Measurements from ENCODE around the gene RPLP2. TPM values are rescaled to one million over a fixed set of nuclear protein-coding genes. Genes with fewer than 3 reads are reported as not detected.
A peak's percentile ranks its signal among the peaks of the same experiment; 100 is the strongest.

The RPLP2 gene
- total and polyA plus RNA-seq, 2 donors (not counting 1 experiment from before 2014, with no cell fraction given): 525 to 3,947 TPM

- H3K27ac Mint-ChIP-seq: no peak overlapping the region
- Histone ChIP-seq H3K9ac (ENCODE audit: low read length) (no peak overlapping the region), H3K27ac (ENCODE audit: low read length in 2 of 2) (no peak overlapping the region), H3K4me1 (ENCODE audit: control insufficient read depth in 2 of 2, insufficient read depth in 2 of 2, low read length in 2 of 2) (peaks cover 22 to 41% of the 10 kb centered on the region in 2 donors), H2AFZ (ENCODE audit: insufficient read depth, low read depth, low read length, poor library complexity, severe bottlenecking) (no peak overlapping the region), H3K4me2 (replicated peaks; ENCODE audit: low read depth, low read length, poor library complexity, severe bottlenecking) (no peak overlapping the region), H3K9me3 (ENCODE audit: control extremely low read depth in 1 of 3, control insufficient read depth in 2 of 3, insufficient read depth in 1 of 3, low read length in 2 of 3) (peaks cover 0 to 3% (median 0%) of the 10 kb centered on the region in 3 donors), H3K27me3 (replicated peaks in 1 of 4; ENCODE audit: control extremely low read depth in 1 of 4, control insufficient read depth in 3 of 4, insufficient read depth in 4 of 4, low read length in 3 of 4) (peaks cover 0 to 13% (median 3%) of the 10 kb centered on the region in 4 experiments), H4K20me1 (ENCODE audit: control insufficient read depth, insufficient read depth, low read length, poor library complexity, severe bottlenecking) (peaks cover 64% of the 10 kb centered on the region), H3K4me3 (ENCODE audit: control extremely low read depth in 1 of 5, extremely low read depth in 1 of 5, insufficient read depth in 1 of 5, low read depth in 2 of 5, low read length in 4 of 5) (no peak overlapping the region), H3K79me2 (ENCODE audit: control insufficient read depth, insufficient read depth, low read length) (peaks cover 36% of the 10 kb centered on the region), H3K36me3 (replicated peaks in 1 of 2; ENCODE audit: control extremely low read depth in 1 of 2, control insufficient read depth in 1 of 2, extremely low read depth in 1 of 2, insufficient read depth in 2 of 2, low read length in 1 of 2) (peaks cover 0 to 7% of the 10 kb centered on the region in 2 experiments)
- H3K9me3 Mint-ChIP-seq (ENCODE audit: insufficient read depth): no peaks in the 10 kb centered on the region
- H3K4me1 Mint-ChIP-seq: peaks cover 21% of the 10 kb centered on the region
- TF ChIP-seq CTCF (IDR thresholded peaks at IDR 0.05) (no peak), EZH2 (IDR thresholded peaks at IDR 0.05; ENCODE audit: borderline replicate concordance, insufficient read depth, low read depth, low read length, poor library complexity, severe bottlenecking) (no peak)
- ATAC-seq (ENCODE audit: low read depth) (no peak), DNase-seq (no peak)
- no peaks in the 10 kb centered on the region for H3K27me3 Mint-ChIP-seq
- intact Hi-C loops (cut with micrococcal nuclease): loop anchor here (10.0 kb wide), 1 partner anchor 339 kb away; the partner anchor contains the start of gene PTDSS2
- H3K4me3 Mint-ChIP-seq: peak overlapping the region; percentile 27
- 96% methylated on average over 24 of the region's 31 CpGs for WGBS (ENCODE audit: insufficient coverage)
- POLR2A ChIA-PET: interaction anchor here (1.1 kb wide), 1 partner anchor 48 kb away, joined by 3 read pairs; the partner anchor contains the start of genes POLR2L and TSPAN4
- CTCF ChIA-PET: interaction anchor here (1.0 to 1.2 kb wide), 2 partner anchors 17 to 44 kb away, joined by 3 read pairs; partner anchors contain the start of gene GATD1
These were observed 15.6 kb upstream of the RPLP2 start for GRCh38 chr11:794013-794765.
